K562 (cell line): ENCODE measurements around the gene LGALS7. TPM values are rescaled to one million over a fixed set of nuclear protein-coding genes. Genes with fewer than 3 reads are reported as not detected.

Experiments
- ATAC-seq: fragments of 200-7000 bp; cut with Tn5 transposase; 3 replicates; pipeline ENCODE4 v1.9.1; 2020; ENCODE audit warnings: moderate library complexity
- BruUV-seq: library from RNA; stranded (reverse); fragments of 400-500 nt; replicated peaks from 2 replicates; lab custom pipeline; 2021; lab: Mats Ljungman, UMichigan
- CTCF ChIA-PET: fragments of 300-600 bp; formaldehyde crosslinking; extraction: SDS; loops from one replicate; lab custom pipeline; 2021; ENCODE audit warnings: low intra/inter-chr PET ratio; lab: Yijun Ruan, JAX
- POLR2A ChIA-PET: fragments of 300-600, 350-650 bp; sonication (Branson Sonifier 250); formaldehyde crosslinking; extraction: SDS; loops from one replicate; lab custom pipeline; 2021; ENCODE audit warnings: antibody characterized with exemption, inconsistent platforms; lab: Yijun Ruan, JAX
- DNase-seq, 4 experiments: peaks; one replicate each; pipeline versions ENCODE4 v3.0.0 to v3.0.0-alpha.2; 2011 to 2018; ENCODE audit warnings: low spot score in 3 of 4, mixed read lengths in 3 of 4; ENCODE audit errors: extremely low read depth in 1 of 4
- FAIRE-seq: peaks from 2 replicates; lab custom pipeline; 2011; peaks lifted over from hg19 to GRCh38; lab: Jason Lieb, UNC
- H2AFZ ChIP-seq: 2 replicates; pipeline ENCODE4 v1.6.0; 2011; ENCODE audit warnings: low read depth, low read length, control low read depth, inconsistent platforms
- H3K27ac ChIP-seq: fragments of 200-600 bp; 3 replicates; pipeline ENCODE4 v1.8.0; 2011; ENCODE audit warnings: low read depth, mild to moderate bottlenecking, control low read depth, inconsistent platforms, low read length, moderate library complexity, mixed read lengths; ENCODE audit errors: extremely low read depth
- H3K27me3 ChIP-seq, 2 experiments: fragments of 300-600 bp in 1 of 2; 2 replicates in 1 of 2; 3 replicates in 1 of 2; pipeline versions ENCODE4 v1.6.0 to v1.8.0; 2011; ENCODE audit warnings: inconsistent platforms in 2 of 2, low read length in 2 of 2, mild to moderate bottlenecking in 1 of 2, mixed read lengths in 1 of 2, moderate library complexity in 1 of 2; ENCODE audit not compliant: control insufficient read depth in 2 of 2, insufficient read depth in 2 of 2
- H3K36me3 ChIP-seq: fragments of 300-600 bp; 3 replicates; pipeline ENCODE4 v1.8.0; 2011; ENCODE audit warnings: mild to moderate bottlenecking, low read length, inconsistent platforms; ENCODE audit not compliant: control insufficient read depth, insufficient read depth
- H3K4me1 ChIP-seq, 2 experiments: fragments of 200-600 bp in 1 of 2; replicated peaks in 1 of 2; 2 replicates in 1 of 2; 3 replicates in 1 of 2; pipeline versions ENCODE4 v1.5.1 to v1.8.0; 2011; ENCODE audit warnings: inconsistent platforms in 2 of 2, low read length in 2 of 2, mild to moderate bottlenecking in 1 of 2, mixed read lengths in 1 of 2, moderate library complexity in 1 of 2; ENCODE audit not compliant: control insufficient read depth in 2 of 2, insufficient read depth in 2 of 2
- H3K4me2 ChIP-seq: 2 replicates; pipeline ENCODE4 v1.6.1; 2011; ENCODE audit warnings: low read length, control low read depth, inconsistent platforms, mixed read lengths; ENCODE audit not compliant: insufficient read depth
- H3K4me3 ChIP-seq: fragments of 200-600 bp; sonication (generic), shearing (Covaris generic); 2 replicates; pipeline ENCODE4 v1.5.1; 2016; ENCODE audit warnings: control low read depth, inconsistent platforms
- H3K79me2 ChIP-seq: fragments of 200-600 bp; 3 replicates; pipeline ENCODE4 v1.8.0; 2011; ENCODE audit warnings: low read length, inconsistent platforms; ENCODE audit not compliant: control insufficient read depth, insufficient read depth
- H3K9ac ChIP-seq, 2 experiments: 2 replicates each; pipeline versions ENCODE4 v1.6.0 to v1.6.1; 2011; ENCODE audit warnings: low read depth in 2 of 2, low read length in 2 of 2, control low read depth in 1 of 2, inconsistent platforms in 1 of 2, mild to moderate bottlenecking in 1 of 2, mixed read lengths in 1 of 2; ENCODE audit not compliant: insufficient read depth in 1 of 2
- H3K9me1 ChIP-seq: one replicate; pipeline ENCODE4 v1.6.0; 2011; ENCODE audit warnings: inconsistent platforms, mild to moderate bottlenecking, low read length, moderate library complexity; ENCODE audit not compliant: control insufficient read depth, insufficient read depth
- H3K9me3 ChIP-seq: replicated peaks from 2 replicates; pipeline ENCODE4 v1.5.1; 2011; ENCODE audit warnings: low read depth, low read length, inconsistent platforms; ENCODE audit not compliant: control insufficient read depth, insufficient read depth
- H4K20me1 ChIP-seq: replicated peaks from 2 replicates; pipeline ENCODE4 v1.6.1; 2011; ENCODE audit warnings: low read length, inconsistent platforms, mixed read lengths; ENCODE audit not compliant: control insufficient read depth, insufficient read depth
- ELK1 ChIP-seq: sonication (generic); formaldehyde crosslinking; IDR thresholded peaks from 2 replicates; pipeline ENCODE4 v1.8.1; 2022; ENCODE audit warnings: missing genetic modification reagents
- FOXA3 ChIP-seq, 2 experiments: fragments of 450-650 bp in 1 of 2; sonication (generic) in 1 of 2; formaldehyde crosslinking; IDR thresholded peaks in 1 of 2; conservative IDR thresholded peaks in 1 of 2; 2 replicates each; pipeline versions ENCODE4 v1.4.0 to v1.8.0; 2020 to 2022; ENCODE audit warnings: mild to moderate bottlenecking in 2 of 2, missing genetic modification reagents in 1 of 2
- KDM1A ChIP-seq, 2 experiments: fragments of 450-650 bp; IDR thresholded peaks; 2 replicates each; pipeline ENCODE4 v1.6.1; 2016; ENCODE audit warnings: mild to moderate bottlenecking in 2 of 2
- MEIS2 ChIP-seq: fragments of 450-650 bp; IDR thresholded peaks from 2 replicates; pipeline ENCODE4 v1.6.1; 2014; ENCODE audit warnings: mild to moderate bottlenecking; ENCODE audit not compliant: partially characterized antibody
- NR2C2 ChIP-seq, 2 experiments: fragments of 200-800 bp in 1 of 2; sonication (Bioruptor generic) in 1 of 2; sonication (generic) in 1 of 2; formaldehyde crosslinking in 1 of 2; IDR thresholded peaks; 2 replicates each; pipeline versions ENCODE4 v1.6.1 to v1.8.0; 2016 to 2022; ENCODE audit warnings: mild to moderate bottlenecking in 1 of 2, missing compliant biosample characterization in 1 of 2, missing genetic modification characterization in 1 of 2, missing genetic modification reagents in 1 of 2
- PHF21A ChIP-seq: fragments of 450-650 bp; IDR thresholded peaks from 2 replicates; pipeline ENCODE4 v1.6.1; 2017; ENCODE audit warnings: low read depth, borderline replicate concordance
- RCOR1 ChIP-seq, 2 experiments: IDR thresholded peaks; 2 replicates each; pipeline ENCODE4 v1.6.1; 2012; ENCODE audit warnings: low read depth in 2 of 2, low read length in 2 of 2, borderline replicate concordance in 1 of 2, improper control_type of control experiment in 1 of 2
- WGBS: fragments of 100-300 bp; shearing (Covaris generic); methylation state at CpG from one replicate; pipeline ENCODE4 v1.1.6; 2016; ENCODE audit warnings: low coverage, mixed read lengths; ENCODE audit not compliant: insufficient coverage; ENCODE audit errors: missing lambda C conversion rate; 5-methylcytosine and 5-hydroxymethylcytosine counted together
- in situ Hi-C: fragments of 300-500 bp; cut with MboI; formaldehyde crosslinking; loops from 4 replicates; pipeline ENCODE4 v1.15.0; 2018; ENCODE audit warnings: inconsistent platforms, mixed read lengths
- intact Hi-C: fragments of 100-400 bp; cut with micrococcal nuclease; formaldehyde crosslinking; loops from 2 replicates; pipeline ENCODE4 v1.14.2; 2022
- polyA plus RNA-seq, 8 experiments: library from polyadenylated mRNA; depleted of rRNA in 4 of 8; stranded (reverse) in 5 of 8; unstranded in 3 of 8; fragments of >200 nt; fragmentation: Nextera tagmentation in 2 of 8; fragmentation: Illumina TruSeq in 1 of 8; extraction: Ambion mirVana in 2 of 8; extraction: Trizol in 1 of 8; gene quantifications; 2 replicates each; pipeline versions ENCODE4 v1.2.1 to v1.2.3, GENCODE V29; 2011 to 2014; ENCODE audit warnings: inconsistent platforms in 1 of 8, missing spikeins in 1 of 8
- total RNA-seq, 7 experiments: library from RNA; depleted of rRNA in 6 of 7; stranded (reverse); fragments of >200 nt in 6 of 7; fragmentation: Illumina TruSeq in 2 of 7; extraction: Trizol in 2 of 7; gene quantifications; 2 replicates each; pipeline versions ENCODE4 v1.2.1 to v1.2.3, GENCODE V29; 2011 to 2021; ENCODE audit warnings: low replicate concordance in 1 of 7
- TF ChIP-seq, protein P1 (sequence below), 2 experiments: fragments of 450-650 bp in 1 of 2; sonication (generic) in 1 of 2; formaldehyde crosslinking in 1 of 2; IDR thresholded peaks in 1 of 2; conservative IDR thresholded peaks in 1 of 2; 2 replicates each; pipeline versions ENCODE4 v1.6.1 to v1.8.1; 2016 to 2023; ENCODE audit warnings: mild to moderate bottlenecking in 2 of 2, moderate library complexity in 2 of 2, inconsistent platforms in 1 of 2, missing genetic modification reagents in 1 of 2
- TF ChIP-seq, protein P2 (sequence below): fragments of 450-650 bp; IDR thresholded peaks from 2 replicates; pipeline ENCODE4 v1.6.1; 2016
- TF ChIP-seq, protein P3 (sequence below), 2 experiments: IDR thresholded peaks in 1 of 2; conservative IDR thresholded peaks in 1 of 2; 2 replicates each; pipeline ENCODE4 v1.6.1; 2016; ENCODE audit warnings: low read depth in 2 of 2, mild to moderate bottlenecking in 1 of 2, missing compliant biosample characterization in 1 of 2, missing genetic modification characterization in 1 of 2, moderate library complexity in 1 of 2

Gene LGALS7
- total and polyA plus RNA-seq, 9 of the 15 experiments (the other 6 are each of a cell fraction or from before 2014, with no cell fraction given), result not detected

DNA sequence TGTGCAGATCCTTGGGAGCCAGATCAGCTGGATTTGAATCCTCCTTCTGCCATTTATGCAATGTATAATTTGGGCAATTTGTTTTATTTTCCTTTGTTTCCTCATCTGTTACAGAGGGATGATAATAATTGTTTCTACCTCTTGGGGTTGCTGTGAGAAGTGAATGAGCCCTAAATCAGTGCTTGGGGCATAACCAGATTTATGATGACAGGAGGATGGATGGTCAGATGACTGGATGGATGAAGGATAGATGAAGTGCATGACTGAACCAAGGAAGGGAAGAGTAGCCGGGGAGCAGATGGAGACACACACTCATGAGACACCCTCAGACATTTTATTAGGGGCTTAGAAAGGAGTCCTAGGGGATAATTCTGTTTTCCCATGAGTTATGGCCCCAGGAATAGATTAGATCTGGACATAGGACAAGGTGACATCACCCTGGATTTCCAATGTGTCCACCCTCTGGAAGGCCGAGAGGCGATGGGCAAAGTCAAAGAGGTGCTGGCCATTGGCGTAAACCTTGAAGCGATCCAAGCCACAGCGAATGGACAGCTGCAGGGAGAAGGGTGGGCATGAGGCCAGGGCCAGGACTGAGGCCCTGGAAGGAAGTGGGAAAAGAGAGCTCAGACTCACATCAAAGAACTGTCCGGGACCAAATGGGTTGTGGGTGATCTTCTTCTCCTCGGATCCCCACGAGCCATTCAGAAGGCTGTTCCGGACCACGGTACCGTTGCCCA, 28.2 kb upstream of the LGALS7 start:
- Histone ChIP-seq H3K36me3 (no peaks in the 10 kb centered on the region), H3K9ac (no peak overlapping the region), H4K20me1 (no peaks in the 10 kb centered on the region), H3K9me3 (no peaks in the 10 kb centered on the region), H3K4me2 (no peak overlapping the region), H2AFZ (no peak overlapping the region), H3K79me2 (no peaks in the 10 kb centered on the region), H3K27ac (no peak overlapping the region)
- CTCF ChIA-PET, result no interaction called here
- BruUV-seq, result no TSS peak
- intact Hi-C loops, result no loop called here
- 48% methylated on average over 12 of the region's 12 CpGs for WGBS
- POLR2A ChIA-PET, result interaction anchor here (2.3 kb wide), 1 partner anchor 10 kb away, joined by 8 read pairs; the partner anchor contains the start of gene LGALS4
- no peak for DNase-seq
- TF ChIP-seq RCOR1 (IDR thresholded peaks at IDR 0.05; ENCODE audit: borderline replicate concordance in 1 of 2, low read depth in 2 of 2, low read length in 2 of 2), result peak in 1 of 2 experiments; percentile 49; a peak in 1 of 4 replicates
- no peak for TF ChIP-seq ELK1 (CRISPR knock-in tag)
- TF ChIP-seq MEIS2, result peak; percentile 76
- TF ChIP-seq, protein P1, sequence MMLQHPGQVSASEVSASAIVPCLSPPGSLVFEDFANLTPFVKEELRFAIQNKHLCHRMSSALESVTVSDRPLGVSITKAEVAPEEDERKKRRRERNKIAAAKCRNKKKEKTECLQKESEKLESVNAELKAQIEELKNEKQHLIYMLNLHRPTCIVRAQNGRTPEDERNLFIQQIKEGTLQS (IDR thresholded peaks at IDR 0.05), result peak; percentile 5; the same call in 1 of the 2 replicates
- TF ChIP-seq, protein P1 (CRISPR knock-in tag; conservative IDR thresholded peaks at IDR 0.05), result no peak
- no peak for TF ChIP-seq FOXA3 (CRISPR knock-in tag; conservative IDR thresholded peaks at IDR 0.05 in 1 of 2, IDR thresholded peaks at IDR 0.05 in 1 of 2)
- TF ChIP-seq, protein P2, sequence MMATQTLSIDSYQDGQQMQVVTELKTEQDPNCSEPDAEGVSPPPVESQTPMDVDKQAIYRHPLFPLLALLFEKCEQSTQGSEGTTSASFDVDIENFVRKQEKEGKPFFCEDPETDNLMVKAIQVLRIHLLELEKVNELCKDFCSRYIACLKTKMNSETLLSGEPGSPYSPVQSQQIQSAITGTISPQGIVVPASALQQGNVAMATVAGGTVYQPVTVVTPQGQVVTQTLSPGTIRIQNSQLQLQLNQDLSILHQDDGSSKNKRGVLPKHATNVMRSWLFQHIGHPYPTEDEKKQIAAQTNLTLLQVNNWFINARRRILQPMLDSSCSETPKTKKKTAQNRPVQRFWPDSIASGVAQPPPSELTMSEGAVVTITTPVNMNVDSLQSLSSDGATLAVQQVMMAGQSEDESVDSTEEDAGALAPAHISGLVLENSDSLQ, result peak; percentile 36
- TF ChIP-seq NR2C2 (CRISPR knock-in tag; IDR thresholded peaks at IDR 0.05), result no peak
- TF ChIP-seq NR2C2 (tag; IDR thresholded peaks at IDR 0.05), result no peak
- peak; percentile 72 to 86 for TF ChIP-seq KDM1A (IDR thresholded peaks at IDR 0.05)
- TF ChIP-seq, protein P3, sequence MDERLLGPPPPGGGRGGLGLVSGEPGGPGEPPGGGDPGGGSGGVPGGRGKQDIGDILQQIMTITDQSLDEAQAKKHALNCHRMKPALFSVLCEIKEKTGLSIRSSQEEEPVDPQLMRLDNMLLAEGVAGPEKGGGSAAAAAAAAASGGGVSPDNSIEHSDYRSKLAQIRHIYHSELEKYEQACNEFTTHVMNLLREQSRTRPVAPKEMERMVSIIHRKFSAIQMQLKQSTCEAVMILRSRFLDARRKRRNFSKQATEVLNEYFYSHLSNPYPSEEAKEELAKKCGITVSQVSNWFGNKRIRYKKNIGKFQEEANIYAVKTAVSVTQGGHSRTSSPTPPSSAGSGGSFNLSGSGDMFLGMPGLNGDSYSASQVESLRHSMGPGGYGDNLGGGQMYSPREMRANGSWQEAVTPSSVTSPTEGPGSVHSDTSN (CRISPR knock-in tag; IDR thresholded peaks at IDR 0.05; ENCODE audit: low read depth), result no peak
- TF ChIP-seq, protein P3 (tag; conservative IDR thresholded peaks at IDR 0.05; ENCODE audit: low read depth), result peak; percentile 62
- peak; percentile 79; the same call in 1 of the 2 replicates for TF ChIP-seq PHF21A
- TF ChIP-seq, all 486 proteins: peak for 7
- Histone ChIP-seq H3K4me3 (no peak overlapping the region), H3K27me3 (peaks cover 0 to 7% of the 10 kb centered on the region in 2 experiments; a peak in 1 of 5 replicates), H3K9me1 (no peaks in the 10 kb centered on the region), H3K4me1 (peaks cover 0 to 7% of the 10 kb centered on the region in 2 experiments; a peak in 1 of 5 replicates)
- FAIRE-seq (no peak), ATAC-seq (no peak)
- in situ Hi-C loops, result no loop called here
